ENCODE results near the gene ABCF1. TPM values are rescaled to one million over a fixed set of nuclear protein-coding genes. Genes with fewer than 3 reads are reported as not detected.

Gene ABCF1
- total and polyA plus RNA-seq, 2 of the 8 experiments (the other 6 are each of a cell fraction or from before 2014, with no cell fraction given), result 48.8 to 123 TPM

DNA sequence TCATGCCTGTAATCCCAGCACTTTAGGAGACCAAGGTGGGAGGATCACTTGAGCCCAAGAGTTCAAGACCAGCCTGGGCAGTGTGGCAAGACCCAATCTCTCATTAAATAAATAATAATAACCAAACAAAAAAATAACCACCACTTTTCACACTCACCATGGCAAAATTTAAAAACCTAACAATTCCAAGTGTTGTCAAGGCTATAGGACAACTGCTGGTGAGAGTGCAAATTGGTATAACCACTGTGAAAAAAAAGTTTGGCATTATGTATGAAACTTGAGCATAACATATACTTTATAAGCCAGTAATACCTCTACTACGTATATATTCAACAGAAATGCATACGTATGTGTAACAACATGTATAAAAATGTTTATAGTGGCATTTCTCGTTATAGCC lies 10.3 kb upstream of the ABCF1 start:
- H2BK12ac ChIP-seq (ENCODE audit: low read depth, low read length), result no peak overlapping the region
- no peak overlapping the region for H3K9ac ChIP-seq (replicated peaks in 1 of 4; ENCODE audit: extremely low read depth in 1 of 4, low read depth in 3 of 4, low read length in 3 of 4)
- no peak overlapping the region for H3K56ac ChIP-seq (replicated peaks; ENCODE audit: insufficient read length, low read depth, low read length)
- H3K18ac ChIP-seq (ENCODE audit: extremely low read depth, low read length), result no peak overlapping the region
- H3K27ac ChIP-seq (ENCODE audit: low read depth, low read length), result no peak overlapping the region
- ChIA-PET POLR2A (ENCODE audit: partially characterized antibody) (interaction anchor here (0.8 to 2.6 kb wide), 3 partner anchors 10 to 52 kb away, joined by 3 to 9 read pairs (median 3); partner anchors contain the start of gene ABCF1), CTCF (ENCODE audit: partially characterized antibody) (interaction anchor here (1.4 kb wide), 1 partner anchor 37 kb away, joined by 3 read pairs; no protein-coding TSS in a partner anchor)
- H2AK5ac ChIP-seq (ENCODE audit: low read depth, low read length), result no peak overlapping the region
- 0 out of 7 replicates have a peak, but pooled peaks cover 0 to 1% (median 0%) of the 10 kb centered on the region in 4 experiments for H3K4me1 ChIP-seq (replicated peaks in 1 of 4; ENCODE audit: control insufficient read depth in 3 of 4, insufficient read depth in 4 of 4, low read length in 3 of 4)
- H3K14ac ChIP-seq (ENCODE audit: insufficient read length), result no peak overlapping the region
- no peak overlapping the region for H2BK20ac ChIP-seq (ENCODE audit: low read length)
- peaks cover 6% of the 10 kb centered on the region for H3K23me2 ChIP-seq (ENCODE audit: low read depth, low read length)
- H3K79me1 ChIP-seq (ENCODE audit: low read depth, low read length), result 0 out of 2 replicates have a peak, but pooled peaks cover 5% of the 10 kb centered on the region
- no peaks in the 10 kb centered on the region for H3K27me3 ChIP-seq (replicated peaks in 1 of 4; ENCODE audit: control insufficient read depth in 3 of 4, extremely low read depth in 1 of 4, insufficient read depth in 3 of 4, low read length in 3 of 4)
- H3K4me3 ChIP-seq (ENCODE audit: extremely low read depth in 1 of 4, insufficient read depth in 2 of 4, low read depth in 3 of 4, low read length in 4 of 4), result no peak overlapping the region
- 86% methylated on average over 3 of the region's 3 CpGs; no CpG with 5 or more reads in 1 of the 2 experiments for WGBS, 2 experiments (ENCODE audit: extremely low coverage in 1 of 2, insufficient coverage in 1 of 2, insufficient read length in 1 of 2, insufficient replicate concordance in 2 of 2, low coverage in 1 of 2, low lambda C conversion rate in 2 of 2, missing lambda C conversion rate in 1 of 2)
- H4K5ac ChIP-seq (ENCODE audit: insufficient read length, low read depth, low read length), result no peak overlapping the region
- peaks cover 8 to 25% (median 12%) of the 10 kb centered on the region in 4 experiments for H3K36me3 ChIP-seq (ENCODE audit: control insufficient read depth in 2 of 4, insufficient read depth in 4 of 4, low read length in 3 of 4)
- H4K91ac ChIP-seq (replicated peaks; ENCODE audit: insufficient read length, low read length), result no peak overlapping the region
- no peak overlapping the region for H2BK15ac ChIP-seq (ENCODE audit: low read length)
- FAIRE-seq (no peak), DNase-seq (ENCODE audit: low read depth in 1 of 2, low spot score in 2 of 2) (no peak)
- H3K4me2 ChIP-seq (ENCODE audit: insufficient read depth in 1 of 2, low read depth in 2 of 2, low read length in 2 of 2), result no peak overlapping the region
- H2BK120ac ChIP-seq (replicated peaks; ENCODE audit: low read depth, low read length), result no peak overlapping the region
- H3K79me2 ChIP-seq (ENCODE audit: control insufficient read depth in 1 of 2, insufficient read depth in 2 of 2, low read length in 2 of 2), result peaks cover 3 to 18% of the 10 kb centered on the region in 2 experiments; a peak in 3 of 4 replicates
- no peak overlapping the region for H3K4ac ChIP-seq (replicated peaks; ENCODE audit: insufficient read length, low read depth, low read length)
- no peak overlapping the region for H3K23ac ChIP-seq (ENCODE audit: insufficient read length)
- H3K9me3 ChIP-seq (ENCODE audit: insufficient read depth in 2 of 2, low read depth in 1 of 2, low read length in 1 of 2), result no peaks in the 10 kb centered on the region
- H4K8ac ChIP-seq (ENCODE audit: extremely low read depth, insufficient read depth, low read length), result no peak overlapping the region
- no peak overlapping the region for H2BK5ac ChIP-seq (ENCODE audit: low read depth, low read length)
- H4K20me1 ChIP-seq (replicated peaks in 1 of 2; ENCODE audit: control insufficient read depth in 1 of 2, insufficient read depth in 2 of 2, low read length in 2 of 2), result peaks cover 6 to 12% of the 10 kb centered on the region in 2 experiments
- H2AFZ ChIP-seq (ENCODE audit: low read length), result no peak overlapping the region
- no peak for TF ChIP-seq BRCA1 (IDR thresholded peaks at IDR 0.05; ENCODE audit: low read depth, low read length)
- TF ChIP-seq SP2 (IDR thresholded peaks at IDR 0.05; ENCODE audit: low read length), result no peak
- TF ChIP-seq, protein P1, sequence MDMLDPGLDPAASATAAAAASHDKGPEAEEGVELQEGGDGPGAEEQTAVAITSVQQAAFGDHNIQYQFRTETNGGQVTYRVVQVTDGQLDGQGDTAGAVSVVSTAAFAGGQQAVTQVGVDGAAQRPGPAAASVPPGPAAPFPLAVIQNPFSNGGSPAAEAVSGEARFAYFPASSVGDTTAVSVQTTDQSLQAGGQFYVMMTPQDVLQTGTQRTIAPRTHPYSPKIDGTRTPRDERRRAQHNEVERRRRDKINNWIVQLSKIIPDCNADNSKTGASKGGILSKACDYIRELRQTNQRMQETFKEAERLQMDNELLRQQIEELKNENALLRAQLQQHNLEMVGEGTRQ (IDR thresholded peaks at IDR 0.05; ENCODE audit: low read length), result no peak
- no peak for TF ChIP-seq SRF (IDR thresholded peaks at IDR 0.05; ENCODE audit: low read depth, low read length)
- no peak for TF ChIP-seq TCF12 (IDR thresholded peaks at IDR 0.05; ENCODE audit: low read depth, low read length)
- TF ChIP-seq NRF1 (IDR thresholded peaks at IDR 0.05; ENCODE audit: low read depth, low read length), result no peak
- no peak for TF ChIP-seq POLR2AphosphoS5 (IDR thresholded peaks at IDR 0.05; ENCODE audit: low read depth, low read length)
- TF ChIP-seq CBX5 (IDR thresholded peaks at IDR 0.05; ENCODE audit: low read depth, low read length), result no peak
- TF ChIP-seq FOSL1 (IDR thresholded peaks at IDR 0.05; ENCODE audit: insufficient read depth, low read depth, low read length), result no peak
- no peak for TF ChIP-seq TAF1 (IDR thresholded peaks at IDR 0.05; ENCODE audit: low read depth, low read length)
- TF ChIP-seq RXRA (IDR thresholded peaks at IDR 0.05; ENCODE audit: insufficient read depth, low read depth, low read length), result no peak
- TF ChIP-seq, protein P2, sequence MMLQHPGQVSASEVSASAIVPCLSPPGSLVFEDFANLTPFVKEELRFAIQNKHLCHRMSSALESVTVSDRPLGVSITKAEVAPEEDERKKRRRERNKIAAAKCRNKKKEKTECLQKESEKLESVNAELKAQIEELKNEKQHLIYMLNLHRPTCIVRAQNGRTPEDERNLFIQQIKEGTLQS (IDR thresholded peaks at IDR 0.05; ENCODE audit: insufficient read depth, low read depth, low read length), result no peak
- TF ChIP-seq ZNF274 (IDR thresholded peaks at IDR 0.05; ENCODE audit: borderline replicate concordance, extremely low read depth, low read length), result no peak
